Stimulated activated CD4-positive, alpha-beta T cell treated with anti-CD3 and anti-CD28 coated beads, Interleukin-4, amount 100 ng/mL, for 1 hour (primary cell): ENCODE measurements around the gene ACOXL.

Experiments
- DNase-seq: peaks from one replicate; pipeline ENCODE4 v3.0.0-alpha.2; 2020

The ACOXL gene

GRCh38 chr2:110720547-110720946, 11.8 kb upstream of the ACOXL start:
- DNase-seq: no peak

- DNase-seq: no peak
Observed at GRCh38 chr2:110724820-110725219, 7.6 kb upstream of the ACOXL start.

GRCh38 chr2:110725370-110725769, 7.0 kb upstream of the ACOXL start:
- DNase-seq: no peak

- no peak for DNase-seq
Observed at GRCh38 chr2:110725859-110726258, 6.5 kb upstream of the ACOXL start.

- DNase-seq: no peak
Observed at GRCh38 chr2:110726285-110726684, 6.1 kb upstream of the ACOXL start.

- no peak for DNase-seq
Observed at GRCh38 chr2:110727923-110728322, 4.5 kb upstream of the ACOXL start.

- no peak for DNase-seq
Observed at GRCh38 chr2:110729106-110729505, 3.3 kb upstream of the ACOXL start.

GRCh38 chr2:110731064-110731463, 1.3 kb upstream of the ACOXL start:
- DNase-seq: no peak

GRCh38 chr2:110735366-110735765, 3.0 kb downstream of the ACOXL start:
- no peak for DNase-seq

GRCh38 chr2:110737783-110738182, 5.4 kb downstream of the ACOXL start:
- DNase-seq: no peak

- no peak for DNase-seq
Observed at GRCh38 chr2:110740747-110741349, 8.5 kb downstream of the ACOXL start.

GRCh38 chr2:110741491-110741980, 9.2 kb downstream of the ACOXL start:
- no peak for DNase-seq

GRCh38 chr2:110742412-110742811, 10.0 kb downstream of the ACOXL start:
- no peak for DNase-seq

- DNase-seq: no peak
Observed at GRCh38 chr2:110743600-110743999, 11.2 kb downstream of the ACOXL start.

- DNase-seq: no peak
Observed at GRCh38 chr2:110744429-110744828, 12.1 kb downstream of the ACOXL start.

- DNase-seq: no peak
Observed at GRCh38 chr2:110745048-110745447, 12.7 kb downstream of the ACOXL start.

GRCh38 chr2:110746586-110747521, 14.5 kb downstream of the ACOXL start:
- DNase-seq: no peak

- no peak for DNase-seq
Observed at GRCh38 chr2:110747522-110748488, 15.4 kb downstream of the ACOXL start.

GRCh38 chr2:110748489-110748867, 16.1 kb downstream of the ACOXL start:
- peak; percentile 56 for DNase-seq

GRCh38 chr2:110751642-110752041, 19.3 kb downstream of the ACOXL start:
- DNase-seq: no peak

- no peak for DNase-seq
Observed at GRCh38 chr2:110752871-110753270, 20.5 kb downstream of the ACOXL start.

GRCh38 chr2:110755491-110756078, 23.2 kb downstream of the ACOXL start:
- no peak for DNase-seq

- no peak for DNase-seq
Observed at GRCh38 chr2:110759411-110759810, 27.0 kb downstream of the ACOXL start.
